Central memory CD8-positive, alpha-beta T cell (primary cell): ENCODE results near the gene CD2AP.
"Not testable (repeated sequence)": the region's sequence is repeated elsewhere in the genome, so short reads cannot be mapped to it uniquely, and the experiment has no call there.

Experiments
- ATAC-seq: fragments of 150-1000 bp; cut with Tn5 transposase; replicated peaks from 2 replicates; pipeline ENCODE4 v1.10.0; 2022; ENCODE audit warnings: mild to moderate bottlenecking, moderate FRiP score, moderate number of reproducible peaks; ENCODE audit not compliant: poor library complexity, severe bottlenecking; ENCODE audit errors: extremely low read depth
- DNase-seq, 2 donors: peaks; one replicate each; pipeline ENCODE4 v3.0.0; 2021; ENCODE audit warnings: low spot score in 2 of 2
- H3K27ac Mint-ChIP-seq: one replicate; pipeline ENCODE4 v1.8.0; 2022; ENCODE audit warnings: low read depth, mild to moderate bottlenecking, moderate library complexity, mixed read lengths
- H3K27me3 Mint-ChIP-seq: one replicate; pipeline ENCODE4 v1.8.0; 2022; ENCODE audit warnings: mixed read lengths
- H3K36me3 Mint-ChIP-seq: one replicate; pipeline ENCODE4 v1.8.0; 2022; ENCODE audit warnings: mild to moderate bottlenecking, moderate library complexity, mixed read lengths; ENCODE audit not compliant: insufficient read depth
- H3K4me1 Mint-ChIP-seq: one replicate; pipeline ENCODE4 v1.8.0; 2022; ENCODE audit warnings: mixed read lengths
- H3K4me3 Mint-ChIP-seq: one replicate; pipeline ENCODE4 v1.8.0; 2022; ENCODE audit warnings: mild to moderate bottlenecking, moderate library complexity, mixed read lengths
- H3K9me3 Mint-ChIP-seq: one replicate; pipeline ENCODE4 v1.8.0; 2022; ENCODE audit warnings: mixed read lengths

The CD2AP gene

DNA sequence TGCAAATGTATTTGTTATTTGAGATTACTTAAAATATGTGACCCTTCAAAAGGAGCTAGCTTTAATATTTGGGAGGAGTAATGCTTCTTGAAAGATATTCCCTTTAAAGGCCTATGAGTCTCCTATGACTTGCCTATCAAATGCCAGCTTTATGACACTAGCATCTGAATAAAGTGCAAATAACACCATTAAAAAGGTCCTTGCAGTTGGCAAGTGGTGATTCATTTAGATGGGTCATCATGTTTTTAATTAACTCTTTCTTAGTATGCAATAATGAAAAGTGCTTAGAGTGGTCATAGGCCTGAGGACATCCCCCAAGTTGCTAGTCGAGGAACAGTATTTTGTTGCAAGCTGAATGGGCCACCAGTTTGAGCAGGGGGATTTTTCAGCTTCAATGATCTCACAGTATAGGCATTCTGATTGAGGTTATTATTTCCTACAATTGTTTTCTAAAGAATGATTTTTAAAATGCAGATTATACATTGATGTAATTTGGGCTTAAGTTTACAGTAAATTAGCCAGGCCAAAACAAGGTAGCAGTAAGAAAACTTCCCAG lies 3.7 kb upstream of the CD2AP start:
- no peak overlapping the region for H3K4me3 Mint-ChIP-seq
- H3K27me3 Mint-ChIP-seq: no peaks in the 10 kb centered on the region
- DNase-seq (no peak), ATAC-seq (no peak)
- H3K4me1 Mint-ChIP-seq: peaks cover 17% of the 10 kb centered on the region
- H3K36me3 Mint-ChIP-seq: peaks cover 9% of the 10 kb centered on the region
- H3K9me3 Mint-ChIP-seq: no peaks in the 10 kb centered on the region
- H3K27ac Mint-ChIP-seq: no peak overlapping the region

DNA sequence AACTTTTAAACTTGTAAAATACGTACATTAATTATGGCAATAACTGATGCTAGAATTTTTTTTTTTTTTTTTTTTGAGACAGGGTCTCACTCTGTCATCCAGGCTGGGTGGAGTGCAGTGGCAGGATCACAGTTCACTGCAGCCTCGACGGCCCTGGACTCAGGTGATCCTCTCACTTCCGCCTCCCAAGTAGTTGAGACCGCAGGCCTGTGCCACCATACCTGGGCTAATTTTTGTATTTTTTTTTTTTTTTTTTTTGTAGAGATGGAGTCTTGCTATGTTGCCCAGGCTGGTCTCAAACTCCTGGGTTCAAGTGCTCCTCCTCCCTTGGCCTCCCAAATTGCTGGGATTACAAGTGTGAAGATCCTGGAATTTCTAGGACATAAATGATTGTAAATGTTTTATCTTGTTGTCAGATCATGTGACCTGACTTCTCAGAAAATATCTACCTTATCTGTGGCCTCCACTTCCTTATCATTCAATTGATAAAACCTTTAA lies 2.2 kb upstream of the CD2AP start:
- Mint-ChIP-seq H3K4me1 (peaks cover 28% of the 10 kb centered on the region), H3K36me3 (peaks cover 9% of the 10 kb centered on the region), H3K27me3 (no peaks in the 10 kb centered on the region), H3K27ac (no peak overlapping the region), H3K9me3 (no peaks in the 10 kb centered on the region), H3K4me3 (no peak overlapping the region)
- no peak for ATAC-seq
- no peak for DNase-seq

DNA sequence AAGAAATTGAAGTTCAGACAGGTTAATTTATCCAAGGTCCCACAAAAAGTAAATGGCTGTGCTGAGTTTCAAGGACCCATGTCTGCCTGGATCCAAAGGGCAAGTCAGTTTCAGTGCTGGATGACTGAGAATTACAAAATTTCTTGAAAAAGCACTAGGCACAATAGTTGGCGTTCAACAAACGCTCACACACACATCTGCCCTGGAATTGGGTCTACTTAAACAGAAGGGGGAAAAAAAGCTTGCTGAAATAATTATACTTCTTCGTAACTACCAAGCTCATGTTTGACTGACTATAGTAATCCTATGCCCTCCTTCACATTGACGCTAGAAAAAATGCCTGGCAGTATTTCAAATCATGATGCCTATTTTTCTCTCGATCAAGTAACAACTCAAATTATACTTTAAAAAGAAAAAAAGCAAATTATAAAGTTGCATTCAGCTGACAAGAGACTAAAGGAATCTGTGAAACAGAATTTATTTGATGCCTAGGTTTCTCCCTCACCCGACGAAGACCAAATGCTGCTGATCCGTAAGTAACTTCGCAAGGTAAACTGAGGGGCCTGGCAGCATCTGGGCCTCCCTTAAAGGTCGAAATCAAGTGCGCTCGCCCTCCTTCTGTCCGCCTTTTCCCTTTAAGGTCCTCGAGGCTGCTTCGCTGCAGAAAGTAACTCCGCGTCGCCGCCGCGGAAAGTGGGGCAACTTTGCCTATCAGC lies 650 bp upstream of the CD2AP start:
- no peaks in the 10 kb centered on the region for H3K9me3 Mint-ChIP-seq
- H3K36me3 Mint-ChIP-seq: peaks cover 9% of the 10 kb centered on the region
- H3K4me3 Mint-ChIP-seq: peak overlapping the region; percentile 98
- ATAC-seq: no peak
- no peak for DNase-seq
- peak overlapping the region; percentile 99 for H3K27ac Mint-ChIP-seq
- H3K4me1 Mint-ChIP-seq: peaks cover 34% of the 10 kb centered on the region
- no peaks in the 10 kb centered on the region for H3K27me3 Mint-ChIP-seq

DNA sequence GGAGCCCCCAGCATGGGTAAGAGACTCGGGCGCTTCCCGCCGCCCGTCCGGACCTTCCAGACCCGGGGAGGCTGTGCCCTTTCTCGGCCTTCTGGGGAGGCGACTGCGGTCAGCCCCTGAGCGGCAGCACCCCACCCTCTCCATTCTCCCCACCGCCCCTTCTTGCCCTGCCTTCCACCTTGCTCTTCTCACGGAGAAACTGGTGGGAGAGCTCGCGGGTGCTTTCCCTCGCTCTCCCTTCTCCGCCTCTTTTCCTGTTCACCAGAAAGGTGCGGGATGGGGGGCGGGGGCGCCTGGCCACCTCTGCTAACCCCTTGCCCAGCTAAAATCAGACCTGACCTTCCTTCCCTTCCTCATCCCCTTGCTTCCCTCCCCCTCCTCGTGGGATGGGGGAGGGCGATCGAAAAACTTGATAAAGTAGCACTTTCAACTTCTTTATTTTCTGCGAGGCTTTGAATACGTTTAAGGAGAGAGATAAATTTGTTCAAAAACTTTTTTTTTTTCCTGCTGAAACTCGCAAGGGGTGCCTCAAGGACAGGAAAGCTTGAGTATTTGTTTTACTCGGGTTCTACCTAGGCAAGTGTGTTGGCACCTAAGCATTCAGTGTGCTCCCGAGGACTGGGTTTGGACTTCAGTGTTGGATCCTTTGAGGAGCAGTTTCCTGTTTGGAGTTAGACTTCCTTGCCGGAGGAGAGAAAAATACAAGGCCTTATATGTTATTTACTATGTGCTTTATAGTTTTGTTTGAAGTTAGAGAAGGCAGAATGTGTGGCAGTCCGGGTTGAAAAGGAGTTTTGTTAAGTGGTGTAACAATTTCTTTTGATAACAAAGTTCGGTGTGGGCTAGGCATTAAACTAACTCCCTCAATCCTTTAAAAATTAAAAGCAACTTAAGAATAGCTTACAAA lies 897 bp downstream of the CD2AP start:
- DNase-seq: no peak
- H3K4me1 Mint-ChIP-seq: peaks cover 44% of the 10 kb centered on the region
- H3K9me3 Mint-ChIP-seq: no peaks in the 10 kb centered on the region

DNA sequence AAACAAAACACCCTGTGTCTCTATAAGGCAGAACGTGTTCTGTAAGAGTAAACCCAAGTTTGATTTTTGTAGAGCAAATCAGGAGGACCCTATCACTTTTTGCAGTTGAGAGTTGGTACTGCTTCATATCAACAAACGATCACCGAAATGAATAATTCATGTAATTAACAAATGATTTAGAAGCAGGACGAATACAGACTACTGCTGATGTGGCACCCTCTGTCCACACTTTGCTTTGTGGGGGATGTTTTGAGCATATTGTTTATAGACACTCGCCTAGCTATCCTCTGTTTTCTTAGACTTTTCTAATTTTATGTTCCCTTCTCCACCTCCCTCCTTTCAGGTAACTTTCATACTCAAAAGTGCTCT lies 1.5 kb downstream of the CD2AP start:
- ATAC-seq (no peak), DNase-seq (no peak)
- H3K9me3 Mint-ChIP-seq: no peaks in the 10 kb centered on the region
- peaks cover 50% of the 10 kb centered on the region for H3K4me1 Mint-ChIP-seq
- peak overlapping the region; percentile 98 for H3K4me3 Mint-ChIP-seq
- H3K27ac Mint-ChIP-seq: peak overlapping the region; percentile 99
- no peaks in the 10 kb centered on the region for H3K27me3 Mint-ChIP-seq
- peaks cover 10% of the 10 kb centered on the region for H3K36me3 Mint-ChIP-seq

More for the DNA sequence above, 897 bp downstream of the CD2AP start:
- Mint-ChIP-seq H3K27me3 (no peaks in the 10 kb centered on the region), H3K4me3 (peak overlapping the region; percentile 98), H3K27ac (peak overlapping the region; percentile 99), H3K36me3 (peaks cover 9% of the 10 kb centered on the region)
- peak; percentile 28 for ATAC-seq

DNA sequence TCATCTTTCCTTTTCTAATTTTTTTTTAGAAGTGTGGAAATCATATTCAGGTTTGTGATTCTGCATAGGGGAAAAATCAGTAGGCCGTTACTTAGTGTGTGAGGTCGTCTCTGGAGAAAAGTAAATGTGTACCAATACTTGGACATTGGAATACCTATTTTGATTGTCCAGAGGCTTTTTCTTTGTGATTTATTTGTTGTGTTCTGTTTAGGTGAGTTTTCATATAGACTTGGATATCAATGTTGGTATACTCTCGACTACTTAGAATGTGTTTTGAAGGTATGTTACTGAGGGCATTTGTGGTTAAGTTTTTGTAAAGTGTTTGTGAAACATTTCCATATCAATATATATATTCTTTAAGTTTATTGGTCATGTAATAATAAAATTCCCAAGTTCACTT lies 2.3 kb downstream of the CD2AP start:
- peaks cover 11% of the 10 kb centered on the region for H3K36me3 Mint-ChIP-seq
- DNase-seq (no peak), ATAC-seq (no peak)
- no peaks in the 10 kb centered on the region for H3K9me3 Mint-ChIP-seq
- H3K4me3 Mint-ChIP-seq: peak overlapping the region; percentile 98
- H3K27ac Mint-ChIP-seq: no peak overlapping the region
- peaks cover 58% of the 10 kb centered on the region for H3K4me1 Mint-ChIP-seq
- H3K27me3 Mint-ChIP-seq: no peaks in the 10 kb centered on the region

DNA sequence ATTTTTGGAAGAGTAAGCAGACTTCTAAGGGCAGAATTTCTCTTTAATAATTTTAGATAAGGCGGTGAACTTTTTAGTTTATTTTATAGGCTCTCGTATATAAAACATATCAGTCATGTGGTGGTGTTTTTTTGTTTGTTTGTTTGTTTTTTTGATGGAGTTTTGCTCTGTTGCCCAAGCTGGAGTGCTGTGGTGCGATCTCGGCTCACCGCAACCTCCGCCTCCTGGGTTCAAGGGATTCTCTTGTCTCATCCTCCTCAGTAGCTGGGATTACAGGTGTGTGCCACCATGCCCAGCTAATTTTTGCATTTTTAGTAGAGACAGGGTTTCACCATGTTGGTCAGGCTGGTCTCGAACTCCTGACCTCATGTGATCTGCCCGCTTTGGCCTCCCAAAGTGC lies 3.6 kb downstream of the CD2AP start:
- ATAC-seq, H3K9me3 Mint-ChIP-seq, H3K4me3 Mint-ChIP-seq, H3K27ac Mint-ChIP-seq, H3K27me3 Mint-ChIP-seq, DNase-seq: not testable (repeated sequence)
- H3K4me1 Mint-ChIP-seq: peaks cover 68% of the 10 kb centered on the region
- peaks cover 11% of the 10 kb centered on the region for H3K36me3 Mint-ChIP-seq

DNA sequence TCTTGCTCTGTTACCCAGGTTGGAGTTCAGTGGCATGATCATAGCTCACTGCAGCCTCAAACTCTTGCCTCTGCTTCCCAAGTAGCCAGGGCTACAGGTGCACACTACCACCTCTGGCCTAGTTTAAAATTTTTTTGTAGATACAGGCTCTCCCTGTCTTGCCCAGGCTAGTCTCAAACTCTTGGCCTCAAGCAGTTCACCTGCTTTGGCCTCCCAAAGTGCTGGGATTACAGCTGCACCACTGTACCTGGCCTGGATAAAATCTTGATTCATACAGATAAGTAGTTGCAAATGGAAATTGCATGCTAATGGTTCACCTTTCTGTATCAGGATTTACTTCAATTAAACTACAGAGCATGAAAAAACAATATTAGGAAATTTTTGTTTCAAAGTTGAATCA lies 4.2 kb downstream of the CD2AP start:
- H3K27me3 Mint-ChIP-seq: no peaks in the 10 kb centered on the region
- no peaks in the 10 kb centered on the region for H3K9me3 Mint-ChIP-seq
- no peak for DNase-seq

DNA sequence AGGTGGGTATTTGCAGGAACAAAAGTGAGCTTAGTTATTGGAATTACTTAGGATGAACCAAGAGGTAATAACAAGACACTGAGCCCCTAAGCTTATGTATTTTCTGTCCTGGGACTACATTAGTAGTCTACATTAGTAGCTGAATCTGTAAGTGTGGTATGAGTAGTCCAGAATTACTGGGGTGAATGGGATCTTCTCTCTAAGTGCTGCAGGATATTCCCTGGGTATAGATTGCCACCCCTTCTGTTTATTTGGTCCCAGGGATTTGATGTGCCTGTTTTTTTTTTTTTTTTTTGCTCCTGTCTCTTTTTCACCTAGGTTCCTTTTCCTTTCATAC lies 5.9 kb downstream of the CD2AP start:
- ATAC-seq (no peak), DNase-seq (no peak)
- Mint-ChIP-seq H3K27me3 (no peaks in the 10 kb centered on the region), H3K4me3 (no peak overlapping the region), H3K9me3 (no peaks in the 10 kb centered on the region), H3K27ac (no peak overlapping the region), H3K36me3 (peaks cover 1% of the 10 kb centered on the region), H3K4me1 (peaks cover 62% of the 10 kb centered on the region)

More for the DNA sequence above, 4.2 kb downstream of the CD2AP start:
- Mint-ChIP-seq H3K4me3 (no peak overlapping the region), H3K27ac (no peak overlapping the region), H3K36me3 (peaks cover 11% of the 10 kb centered on the region), H3K4me1 (peaks cover 71% of the 10 kb centered on the region)
- no peak for ATAC-seq

DNA sequence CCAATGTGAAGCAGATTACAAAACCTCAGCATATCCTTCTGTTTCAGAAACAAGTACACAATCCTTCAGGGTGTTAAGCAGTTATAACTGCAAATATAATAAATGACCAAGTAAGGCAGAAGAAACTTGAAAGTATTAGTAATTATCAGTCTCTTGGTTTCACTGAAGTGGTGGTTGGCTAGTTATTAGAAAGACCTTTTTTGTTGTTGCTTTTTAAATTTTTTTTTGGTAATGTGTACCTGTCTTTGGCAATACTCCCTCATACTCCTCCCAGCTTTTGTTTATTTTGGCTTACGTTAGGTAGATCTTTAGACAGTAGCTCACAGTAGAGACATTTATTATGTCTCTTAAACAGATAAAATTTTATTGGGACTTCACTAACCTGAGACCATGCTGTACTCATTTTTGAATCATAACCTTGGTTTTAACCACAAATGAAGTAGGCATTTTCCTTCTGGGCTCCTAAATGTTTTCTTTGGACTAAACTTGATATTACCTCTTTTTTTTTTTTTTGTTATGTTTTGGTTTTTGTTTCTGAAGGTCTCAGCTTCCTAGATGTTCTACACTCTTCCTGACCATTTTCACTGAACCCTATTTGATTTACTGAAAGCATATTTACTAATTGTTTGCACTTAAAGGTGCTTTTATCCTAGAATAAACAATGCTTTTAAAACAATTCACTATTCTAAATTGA lies 6.4 kb downstream of the CD2AP start:
- peaks cover 1% of the 10 kb centered on the region for H3K36me3 Mint-ChIP-seq
- H3K4me3 Mint-ChIP-seq: no peak overlapping the region
- H3K4me1 Mint-ChIP-seq: peaks cover 57% of the 10 kb centered on the region
- peak overlapping the region; percentile 36 for H3K27ac Mint-ChIP-seq
- DNase-seq (no peak), ATAC-seq (no peak)
- no peaks in the 10 kb centered on the region for H3K27me3 Mint-ChIP-seq
- H3K9me3 Mint-ChIP-seq: no peaks in the 10 kb centered on the region

DNA sequence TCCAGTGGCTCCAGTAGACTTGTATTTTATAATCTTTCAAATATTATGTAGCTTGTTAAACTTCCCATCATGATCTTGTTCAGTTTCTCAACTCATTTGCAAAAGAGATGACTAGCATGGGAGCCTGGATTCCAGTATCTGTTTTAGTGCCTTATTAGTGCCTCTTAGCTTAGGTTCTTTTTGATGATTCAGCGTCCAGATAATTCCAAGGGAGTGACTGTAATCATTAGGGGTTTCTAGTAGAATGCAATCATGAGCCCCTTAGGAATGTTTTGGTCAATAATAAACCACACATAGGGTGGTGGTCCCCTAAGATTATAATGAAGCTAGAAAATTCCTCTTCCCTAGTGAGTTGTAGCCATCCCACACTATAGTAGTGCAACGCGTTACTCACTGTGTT lies 7.0 kb downstream of the CD2AP start:
- peaks cover 1% of the 10 kb centered on the region for H3K36me3 Mint-ChIP-seq
- no peaks in the 10 kb centered on the region for H3K27me3 Mint-ChIP-seq
- H3K4me3 Mint-ChIP-seq: no peak overlapping the region
- H3K9me3 Mint-ChIP-seq: no peaks in the 10 kb centered on the region
- DNase-seq (no peak), ATAC-seq (no peak)
- H3K4me1 Mint-ChIP-seq: peaks cover 51% of the 10 kb centered on the region
- H3K27ac Mint-ChIP-seq: peak overlapping the region; percentile 36

DNA sequence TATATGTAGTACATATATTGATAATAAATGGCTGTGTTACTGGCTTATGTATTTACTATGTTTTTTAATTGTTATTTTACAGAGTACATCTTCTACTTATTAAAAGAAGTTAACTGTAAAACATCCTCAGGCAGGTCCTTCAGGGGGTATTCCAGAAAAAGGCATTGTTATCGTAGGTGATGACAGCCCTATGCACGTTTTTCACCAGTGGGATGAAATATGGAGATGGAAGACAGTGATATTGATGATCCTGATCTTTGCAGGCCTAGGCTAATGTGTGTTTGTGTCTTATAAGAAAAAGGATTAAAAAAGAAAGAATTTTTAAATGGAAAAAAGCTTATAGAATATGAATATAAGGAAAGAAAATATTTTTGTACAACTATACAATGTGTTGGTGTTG lies 7.5 kb downstream of the CD2AP start:
- Mint-ChIP-seq H3K4me1 (peaks cover 49% of the 10 kb centered on the region), H3K27ac (no peak overlapping the region), H3K4me3 (no peak overlapping the region), H3K9me3 (no peaks in the 10 kb centered on the region), H3K36me3 (peaks cover 1% of the 10 kb centered on the region), H3K27me3 (no peaks in the 10 kb centered on the region)
- DNase-seq: no peak
- ATAC-seq: no peak
